Stimulated activated CD4-positive, alpha-beta T cell treated with anti-CD3 and anti-CD28 coated beads, Interleukin-4, amount 100 ng/mL, for 24 hours (primary cell): ENCODE results near the gene MYO1A.
"Not testable (repeated sequence)": the region's sequence is repeated elsewhere in the genome, so short reads cannot be mapped to it uniquely, and the experiment has no call there.

Experiments
- DNase-seq: peaks from one replicate; pipeline ENCODE4 v3.0.0-alpha.2; 2020

Gene MYO1A

DNA sequence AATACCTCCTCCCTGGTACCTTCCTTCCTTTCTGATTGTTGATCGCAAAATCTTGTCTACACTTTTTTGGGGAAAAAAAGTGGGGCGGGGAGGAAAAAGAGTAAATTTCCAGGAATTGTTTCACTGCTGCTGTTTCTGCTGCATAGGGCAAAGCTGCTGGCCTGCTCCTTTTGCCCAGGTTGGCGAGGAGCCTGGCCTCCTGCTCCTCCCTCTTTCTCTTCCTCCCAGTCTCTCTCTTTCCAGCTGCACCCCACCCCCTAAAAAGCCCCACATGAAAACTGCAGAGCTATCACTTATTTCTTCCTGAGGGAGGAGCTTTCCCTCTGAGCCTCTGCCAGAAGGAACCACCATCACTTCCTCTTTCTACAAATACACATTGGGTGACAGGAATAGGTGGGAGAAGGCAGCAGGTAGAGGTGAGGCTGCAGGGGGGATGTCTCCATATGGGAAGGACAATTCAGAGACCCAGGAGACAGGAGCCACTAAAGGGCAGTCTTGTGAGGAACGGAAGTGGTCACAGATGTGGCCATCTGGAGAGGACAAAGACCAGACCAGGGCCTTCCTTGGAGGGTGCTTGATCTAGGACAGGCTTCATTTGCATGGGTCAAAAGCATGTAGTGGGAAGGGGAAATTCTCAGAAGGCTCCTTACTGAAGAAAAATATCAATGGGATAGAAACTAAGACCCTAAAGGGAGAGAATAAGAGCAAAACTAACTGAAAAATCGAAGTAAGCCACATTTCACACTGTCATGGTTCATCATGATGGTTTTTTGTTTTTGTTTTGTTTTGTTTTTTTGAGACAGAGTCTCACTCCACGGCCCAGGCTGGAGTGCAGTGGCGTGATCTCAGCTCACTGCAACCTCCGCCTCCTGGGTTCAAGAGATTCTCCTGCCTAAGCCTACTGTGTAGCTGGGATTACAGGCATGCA, 58.3 kb downstream of the MYO1A start:
- DNase-seq, result no peak

DNA sequence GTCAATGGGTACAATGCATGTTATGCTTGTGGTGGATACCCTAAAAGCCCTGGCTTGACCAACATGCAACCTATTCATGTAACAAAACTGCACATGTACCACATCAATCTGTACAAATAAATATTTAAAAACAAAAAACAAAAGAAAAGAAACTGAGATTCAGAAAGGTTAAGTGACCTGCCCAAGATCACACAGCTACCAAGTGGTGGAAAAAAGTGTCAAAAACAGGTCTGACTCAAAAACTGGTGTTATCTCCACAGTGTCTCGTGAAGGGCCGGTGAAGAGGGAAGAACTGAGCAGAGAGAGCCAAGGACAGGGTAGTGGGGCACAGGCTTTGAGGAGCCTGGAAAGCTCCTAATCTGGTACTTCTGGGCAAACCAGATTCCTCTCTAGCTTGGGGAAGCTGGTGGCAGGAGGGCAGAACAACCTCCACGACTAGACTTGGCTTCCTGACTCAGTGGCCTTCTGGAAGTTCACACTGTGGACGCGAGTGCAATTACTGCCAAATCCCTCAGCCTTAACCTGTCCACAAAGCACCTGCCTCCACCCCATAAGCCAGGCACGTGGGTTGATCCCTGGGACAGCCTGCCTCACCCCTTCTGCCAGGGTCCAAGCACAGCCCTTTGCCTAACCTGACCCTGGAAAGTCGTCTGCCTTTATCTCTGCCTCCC, 59.1 kb downstream of the MYO1A start:
- DNase-seq, result no peak

DNA sequence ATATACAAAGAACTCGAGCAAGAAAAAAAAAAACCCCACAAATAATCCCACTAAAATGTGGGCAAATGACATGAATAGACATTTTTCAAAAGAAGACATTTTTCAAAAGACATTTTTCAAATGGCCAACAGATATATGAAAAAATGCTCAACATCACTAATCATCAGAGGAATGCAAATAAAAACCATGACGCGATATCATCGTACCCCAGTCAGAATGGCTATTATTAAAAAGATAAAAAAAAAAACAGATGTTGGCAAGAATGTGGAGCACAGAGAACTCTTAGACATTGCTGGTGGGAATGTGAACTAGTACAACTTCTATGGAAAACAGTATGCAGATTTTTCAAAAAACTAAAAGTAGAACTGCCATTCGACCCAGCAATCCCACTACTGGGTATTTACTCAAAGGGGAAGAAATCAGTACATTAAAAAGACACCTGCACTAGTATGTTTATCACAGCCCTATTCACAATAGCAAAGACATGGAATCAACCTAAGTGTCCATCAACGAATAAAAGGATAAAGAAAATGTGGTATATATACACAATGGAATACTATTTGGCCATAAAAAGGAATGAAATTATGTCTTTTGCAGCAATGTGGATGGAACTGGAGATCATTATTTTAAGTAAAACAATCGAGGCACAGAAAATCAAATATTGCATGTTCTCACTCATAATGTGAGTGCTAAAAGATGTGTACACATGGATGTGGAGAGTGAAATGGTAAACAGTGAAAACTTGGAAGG, 59.9 kb downstream of the MYO1A start:
- DNase-seq, result no peak

DNA sequence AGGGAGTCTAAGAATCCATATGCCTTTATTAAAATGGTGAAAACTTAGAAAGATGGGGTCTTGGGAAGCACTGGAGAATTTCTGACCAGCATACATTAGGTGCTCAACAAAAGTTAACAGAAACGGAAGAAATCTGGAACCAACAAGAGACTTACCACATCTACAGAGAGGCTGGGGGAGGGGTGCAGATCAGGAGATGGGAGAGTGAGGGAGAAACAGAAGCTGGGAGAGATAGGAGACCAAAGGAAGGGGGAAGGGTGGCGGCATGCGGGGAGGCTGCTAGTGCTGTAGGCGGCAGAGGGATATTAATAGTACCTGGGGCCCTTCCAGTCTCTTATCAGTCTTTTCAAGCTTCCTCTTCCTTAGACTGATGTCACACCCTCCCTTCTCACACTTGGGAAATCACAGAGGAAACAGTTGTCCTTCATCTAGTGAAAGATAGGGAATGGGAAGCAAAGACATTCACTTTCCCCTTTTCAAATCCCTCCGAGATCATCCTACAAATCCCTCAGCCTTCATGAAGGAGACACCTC, 61.7 kb downstream of the MYO1A start:
- DNase-seq, result no peak

- DNase-seq, result peak; percentile 78
Observed at GRCh38 chr12:56987551-56988053, 62.3 kb downstream of the MYO1A start.

DNA sequence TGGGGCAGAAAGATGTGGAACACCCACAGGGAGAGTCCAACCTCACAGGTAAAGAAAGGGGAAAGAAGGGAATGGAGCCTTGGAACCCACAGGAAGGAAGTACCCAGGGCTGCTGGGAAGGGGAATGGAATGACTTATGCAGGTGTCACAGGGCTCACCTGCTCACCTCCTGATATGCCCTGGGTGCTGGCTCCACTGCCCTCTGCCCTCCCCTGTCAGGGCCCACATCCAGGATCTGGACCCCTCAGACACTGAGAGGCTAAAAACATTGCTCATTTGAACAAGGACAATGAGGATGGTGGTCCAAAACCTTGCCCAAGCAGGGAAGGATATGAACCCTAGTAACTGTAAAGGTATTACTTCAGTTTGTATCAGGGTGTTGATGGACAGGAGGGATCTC, 62.9 kb downstream of the MYO1A start:
- no peak for DNase-seq

DNA sequence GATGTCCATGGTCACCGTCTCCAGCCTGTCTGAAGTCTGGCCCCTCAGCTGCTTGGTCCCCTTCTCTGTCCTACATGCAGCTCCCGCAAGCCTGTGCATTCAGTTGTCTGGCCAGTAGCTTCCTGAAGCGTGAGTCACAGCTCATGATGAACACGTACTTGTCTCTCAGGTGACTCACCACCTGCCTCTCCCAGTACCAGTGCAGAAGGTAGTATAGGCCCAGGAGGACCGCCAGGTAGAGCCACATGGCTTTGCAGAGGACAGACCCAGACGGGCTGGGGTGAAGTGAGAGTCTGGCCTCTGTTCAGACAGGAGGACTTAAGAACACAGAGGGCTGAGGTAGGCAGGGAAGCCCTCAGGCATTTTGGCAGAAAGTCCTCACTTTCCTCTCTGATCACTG, 64.2 kb downstream of the MYO1A start:
- DNase-seq, result not testable (repeated sequence)

- no peak for DNase-seq
Observed at GRCh38 chr12:56983386-56983785, 66.5 kb downstream of the MYO1A start.

DNA sequence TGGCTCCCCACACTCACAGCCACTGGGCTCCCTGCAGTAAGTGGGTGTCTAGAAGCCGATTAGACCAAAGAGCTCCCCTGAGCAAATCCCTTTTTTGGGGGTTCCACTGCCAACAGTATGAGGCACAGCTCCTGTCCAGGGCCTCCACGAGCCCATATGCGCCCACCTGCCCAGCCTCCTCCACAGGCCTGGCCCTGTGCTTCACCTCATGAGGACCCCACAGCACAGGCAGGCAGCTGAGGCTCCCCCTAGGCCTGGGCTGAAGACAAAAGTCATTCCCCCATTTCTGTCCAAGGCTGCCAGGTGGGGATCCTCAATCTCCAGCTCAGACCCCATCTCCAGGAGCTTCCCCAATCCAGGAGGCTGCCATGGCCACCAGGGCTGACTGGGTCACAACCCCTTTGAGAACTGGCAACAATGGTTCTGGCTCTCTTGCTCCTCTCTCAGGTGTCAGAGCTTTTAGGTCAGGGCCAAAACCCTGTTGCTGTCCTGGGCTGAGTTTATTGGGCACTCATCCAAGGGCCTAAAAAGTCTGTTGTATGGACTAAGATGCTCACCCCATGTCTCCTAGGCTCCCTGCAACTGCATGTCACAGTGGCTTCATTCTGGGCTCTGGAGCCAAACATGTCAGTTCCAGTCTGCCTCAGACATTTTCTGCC, 67.2 kb downstream of the MYO1A start:
- not testable (repeated sequence) for DNase-seq

DNA sequence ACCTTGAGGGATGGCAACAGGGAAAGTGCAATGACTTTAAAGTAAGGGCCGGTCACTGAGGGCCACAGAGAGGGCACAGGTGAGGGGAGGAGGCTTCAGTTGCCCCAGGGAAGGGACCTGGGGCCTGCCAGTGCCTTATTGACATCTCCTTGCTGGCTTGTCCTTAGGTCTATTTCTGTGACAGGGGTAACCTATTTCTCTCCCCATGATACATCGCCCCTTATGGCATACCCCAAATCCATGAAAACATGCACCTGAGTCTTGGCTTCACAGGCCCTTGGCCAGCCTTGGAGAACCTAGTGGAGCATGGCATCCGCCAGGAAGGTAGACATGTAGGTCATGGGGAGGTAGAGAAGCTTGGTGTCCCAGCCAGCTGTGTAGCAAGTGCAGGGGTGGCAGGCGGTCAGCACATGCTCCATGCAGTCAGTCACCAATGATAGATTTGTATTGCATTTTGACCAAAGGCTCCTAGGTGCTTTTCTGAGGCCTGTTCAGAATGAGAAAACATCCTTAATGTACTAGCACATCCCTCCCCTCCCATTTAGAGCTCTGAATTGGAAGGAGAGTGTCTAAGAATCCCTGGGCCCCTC, 68.9 kb downstream of the MYO1A start:
- DNase-seq, result no peak

DNA sequence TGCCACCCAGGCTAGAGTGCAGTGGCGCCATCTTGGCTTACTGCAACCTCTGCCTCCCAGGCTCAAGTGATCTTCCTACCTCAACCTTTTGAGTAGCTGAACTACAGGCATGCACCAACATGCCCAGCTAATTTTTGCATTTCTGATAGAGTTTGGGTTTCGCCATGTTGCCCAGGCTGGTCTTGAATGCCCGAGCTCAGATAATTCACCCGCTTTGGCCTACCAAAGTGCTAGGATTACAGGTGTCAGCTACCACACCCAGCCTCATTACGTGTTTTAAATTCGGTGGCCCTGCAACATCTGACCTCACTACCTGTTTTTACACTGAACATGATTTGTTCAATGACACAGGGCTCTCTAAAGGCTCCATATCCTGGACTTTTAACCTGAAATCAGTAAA, 69.7 kb downstream of the MYO1A start:
- no peak for DNase-seq

DNA sequence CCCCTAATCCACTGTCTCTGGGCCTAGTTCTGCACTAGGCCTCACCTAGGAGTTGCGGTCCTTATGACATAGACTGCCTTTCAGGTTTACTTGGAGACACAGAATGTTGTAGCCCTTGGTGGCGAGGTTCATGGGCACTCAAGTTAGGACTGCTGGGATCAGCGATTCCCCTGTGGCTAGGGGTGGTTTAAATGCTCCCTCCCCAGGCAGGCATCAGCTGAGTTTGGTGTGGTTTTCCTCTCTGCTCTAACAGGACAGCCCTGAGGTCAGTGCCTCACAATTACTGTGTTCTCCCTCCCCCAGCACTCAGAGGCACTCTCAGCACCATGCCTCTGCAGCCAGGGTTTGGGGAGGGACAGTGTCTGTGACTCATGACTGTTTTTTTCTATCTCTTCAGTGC, 70.3 kb downstream of the MYO1A start:
- no peak for DNase-seq
